Measurements from ENCODE around the gene ZNF789. TPM values are rescaled to one million over a fixed set of nuclear protein-coding genes. Genes with fewer than 3 reads are reported as not detected.

ZNF789 gene
- total RNA-seq, 1 donor, result 11.7 TPM

- peak overlapping the region; percentile 98 for H3K4me3 ChIP-seq (ENCODE audit: low read depth, low read length)
- TF ChIP-seq, protein P1, sequence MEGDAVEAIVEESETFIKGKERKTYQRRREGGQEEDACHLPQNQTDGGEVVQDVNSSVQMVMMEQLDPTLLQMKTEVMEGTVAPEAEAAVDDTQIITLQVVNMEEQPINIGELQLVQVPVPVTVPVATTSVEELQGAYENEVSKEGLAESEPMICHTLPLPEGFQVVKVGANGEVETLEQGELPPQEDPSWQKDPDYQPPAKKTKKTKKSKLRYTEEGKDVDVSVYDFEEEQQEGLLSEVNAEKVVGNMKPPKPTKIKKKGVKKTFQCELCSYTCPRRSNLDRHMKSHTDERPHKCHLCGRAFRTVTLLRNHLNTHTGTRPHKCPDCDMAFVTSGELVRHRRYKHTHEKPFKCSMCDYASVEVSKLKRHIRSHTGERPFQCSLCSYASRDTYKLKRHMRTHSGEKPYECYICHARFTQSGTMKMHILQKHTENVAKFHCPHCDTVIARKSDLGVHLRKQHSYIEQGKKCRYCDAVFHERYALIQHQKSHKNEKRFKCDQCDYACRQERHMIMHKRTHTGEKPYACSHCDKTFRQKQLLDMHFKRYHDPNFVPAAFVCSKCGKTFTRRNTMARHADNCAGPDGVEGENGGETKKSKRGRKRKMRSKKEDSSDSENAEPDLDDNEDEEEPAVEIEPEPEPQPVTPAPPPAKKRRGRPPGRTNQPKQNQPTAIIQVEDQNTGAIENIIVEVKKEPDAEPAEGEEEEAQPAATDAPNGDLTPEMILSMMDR (IDR thresholded peaks at IDR 0.05; ENCODE audit: insufficient read depth, low read depth, low read length), result no peak
- DNase-seq (ENCODE audit: low read depth), result no peak
Measured at GRCh38 chr7:99437946-99438572, 34.6 kb upstream of the ZNF789 start.

GRCh38 chr7:99438573-99439480 lies 33.9 kb upstream of the ZNF789 start, which contains the start of the genes CPSF4 and PTCD1:
Gene CPSF4, plus strand, starts transcription at chr7:99438943. Its CDS starts 140 bp downstream, at chr7:99439083.
Gene PTCD1, minus strand, starts transcription at chr7:99438798. Its CDS starts 3,556 bp downstream, at chr7:99435242.
- peak; percentile 95 for DNase-seq (ENCODE audit: low read depth)
- TF ChIP-seq, protein P1 (IDR thresholded peaks at IDR 0.05; ENCODE audit: insufficient read depth, low read depth, low read length), result no peak
- H3K4me3 ChIP-seq (ENCODE audit: low read depth, low read length), result peak within 1 kb of the TSS; percentile 98

- DNase-seq (ENCODE audit: low read depth), result peak; percentile 49
- TF ChIP-seq, protein P1 (IDR thresholded peaks at IDR 0.05; ENCODE audit: insufficient read depth, low read depth, low read length), result no peak
- peak overlapping the region; percentile 98 for H3K4me3 ChIP-seq (ENCODE audit: low read depth, low read length)
Measured at GRCh38 chr7:99440195-99440594, 32.5 kb upstream of the ZNF789 start.

DNA sequence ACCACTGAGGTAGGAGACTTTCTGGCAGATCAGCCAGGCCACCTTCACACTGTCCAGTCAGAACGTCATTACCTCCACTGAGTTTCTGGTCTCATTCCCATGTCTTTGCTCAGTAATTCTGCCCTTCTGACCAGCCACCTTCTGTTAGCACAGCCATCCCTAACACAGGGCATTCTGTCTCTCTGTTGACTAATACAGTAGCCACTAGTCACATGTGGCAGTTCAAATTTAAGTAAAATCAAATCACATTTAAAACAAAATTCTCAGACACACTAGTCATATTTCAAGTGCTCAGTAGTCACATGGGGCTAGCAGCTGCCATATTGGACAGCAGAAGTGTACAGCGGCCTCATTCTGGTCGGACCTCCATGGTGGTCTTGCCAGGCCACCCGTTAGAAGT lies 26.6 kb upstream of the ZNF789 start:
- no peak overlapping the region for H3K4me3 ChIP-seq (ENCODE audit: low read depth, low read length)
- TF ChIP-seq, protein P1 (IDR thresholded peaks at IDR 0.05; ENCODE audit: insufficient read depth, low read depth, low read length), result no peak
- no peak for DNase-seq (ENCODE audit: low read depth)

- TF ChIP-seq, protein P1 (IDR thresholded peaks at IDR 0.05; ENCODE audit: insufficient read depth, low read depth, low read length), result peak; percentile 41
- DNase-seq (ENCODE audit: low read depth), result no peak
- no peak overlapping the region for H3K4me3 ChIP-seq (ENCODE audit: low read depth, low read length)
Measured at GRCh38 chr7:99447943-99448342, 24.7 kb upstream of the ZNF789 start.

DNA sequence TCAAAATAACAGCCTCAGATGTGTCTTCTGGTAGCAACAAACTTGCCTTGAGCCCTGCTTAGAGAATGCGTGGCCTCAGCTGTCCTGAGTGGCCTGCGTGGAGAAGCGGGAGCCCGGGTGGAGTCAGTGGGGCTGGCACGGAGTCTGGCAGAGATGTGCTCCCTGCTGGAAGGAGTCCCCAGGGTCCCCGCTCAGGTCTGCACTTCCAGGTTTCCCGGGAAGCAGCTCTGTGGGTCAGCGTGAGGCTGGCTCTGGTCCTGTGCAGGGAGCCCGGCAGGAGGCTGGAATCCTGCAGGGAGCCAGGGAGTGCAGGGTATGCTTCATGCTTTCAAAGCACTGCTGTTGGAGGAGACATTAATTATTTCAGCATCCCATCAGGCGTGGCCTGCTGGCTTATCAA lies 23.8 kb upstream of the ZNF789 start:
- DNase-seq (ENCODE audit: low read depth), result no peak
- TF ChIP-seq, protein P1 (IDR thresholded peaks at IDR 0.05; ENCODE audit: insufficient read depth, low read depth, low read length), result no peak
- no peak overlapping the region for H3K4me3 ChIP-seq (ENCODE audit: low read depth, low read length)

All from fibroblast of villous mesenchyme (primary cell).